ENCODE measurements around the gene MMP24.

Gene MMP24

DNA sequence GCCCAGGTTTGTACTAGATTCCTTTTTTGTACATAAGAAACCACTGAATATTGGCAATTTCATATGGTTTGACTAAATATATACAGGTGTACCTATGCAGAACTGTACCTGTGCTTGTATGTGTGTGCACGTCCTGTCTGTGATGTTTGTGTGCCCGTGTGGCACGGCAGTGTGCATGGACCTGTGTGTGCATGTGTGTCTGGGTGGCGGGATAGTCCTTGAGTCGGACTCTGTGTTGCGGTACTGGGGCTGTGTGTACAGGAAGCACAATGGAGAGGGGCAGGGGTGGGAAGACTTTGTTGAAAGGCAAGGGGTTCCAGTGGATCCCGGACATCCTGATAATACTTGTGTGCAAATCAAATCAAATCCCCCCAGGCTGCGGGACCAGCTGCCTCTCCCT lies 69.2 kb downstream of the MMP24 start:
- no peak for DNase-seq (ENCODE audit: extremely low spot score)
- ChIA-PET CTCF (interaction anchor here (13.6 kb wide), 1 partner anchor 13 kb away, joined by 108 read pairs; no protein-coding TSS in a partner anchor), POLR2A (no interaction called here)
- TF ChIP-seq, protein P1, sequence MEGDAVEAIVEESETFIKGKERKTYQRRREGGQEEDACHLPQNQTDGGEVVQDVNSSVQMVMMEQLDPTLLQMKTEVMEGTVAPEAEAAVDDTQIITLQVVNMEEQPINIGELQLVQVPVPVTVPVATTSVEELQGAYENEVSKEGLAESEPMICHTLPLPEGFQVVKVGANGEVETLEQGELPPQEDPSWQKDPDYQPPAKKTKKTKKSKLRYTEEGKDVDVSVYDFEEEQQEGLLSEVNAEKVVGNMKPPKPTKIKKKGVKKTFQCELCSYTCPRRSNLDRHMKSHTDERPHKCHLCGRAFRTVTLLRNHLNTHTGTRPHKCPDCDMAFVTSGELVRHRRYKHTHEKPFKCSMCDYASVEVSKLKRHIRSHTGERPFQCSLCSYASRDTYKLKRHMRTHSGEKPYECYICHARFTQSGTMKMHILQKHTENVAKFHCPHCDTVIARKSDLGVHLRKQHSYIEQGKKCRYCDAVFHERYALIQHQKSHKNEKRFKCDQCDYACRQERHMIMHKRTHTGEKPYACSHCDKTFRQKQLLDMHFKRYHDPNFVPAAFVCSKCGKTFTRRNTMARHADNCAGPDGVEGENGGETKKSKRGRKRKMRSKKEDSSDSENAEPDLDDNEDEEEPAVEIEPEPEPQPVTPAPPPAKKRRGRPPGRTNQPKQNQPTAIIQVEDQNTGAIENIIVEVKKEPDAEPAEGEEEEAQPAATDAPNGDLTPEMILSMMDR (IDR thresholded peaks at IDR 0.05; ENCODE audit: control extremely low read depth, extremely low read depth, low read depth, missing control alignments): no peak

DNA sequence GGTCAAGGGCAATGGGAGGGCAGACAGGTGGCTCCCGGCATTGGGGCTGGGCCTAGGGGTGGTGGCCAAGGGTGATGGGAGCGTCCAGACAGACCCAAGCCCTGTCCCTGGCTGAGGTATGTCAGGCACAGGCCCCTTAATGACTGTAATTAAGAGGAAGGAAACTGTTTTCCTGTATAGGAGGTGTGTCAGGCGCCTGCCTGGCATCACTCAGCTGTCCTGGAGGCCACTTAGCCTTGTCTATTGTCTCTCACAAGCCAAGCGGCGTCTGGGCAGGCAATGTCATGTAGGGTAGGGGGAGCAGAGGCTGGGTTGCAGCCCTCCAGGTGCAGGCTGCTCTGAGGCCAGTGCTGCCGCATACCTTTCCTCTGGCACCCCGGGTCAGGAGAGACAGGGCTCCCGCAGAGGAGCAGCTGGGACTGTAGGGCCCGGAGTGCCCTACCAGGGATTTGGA lies 69.6 kb downstream of the MMP24 start:
- DNase-seq (ENCODE audit: extremely low spot score): no peak
- TF ChIP-seq, protein P1 (IDR thresholded peaks at IDR 0.05; ENCODE audit: control extremely low read depth, extremely low read depth, low read depth, missing control alignments): no peak
- POLR2A ChIA-PET: no interaction called here
- CTCF ChIA-PET: interaction anchor here (13.6 kb wide), 1 partner anchor 13 kb away, joined by 108 read pairs; no protein-coding TSS in a partner anchor

DNA sequence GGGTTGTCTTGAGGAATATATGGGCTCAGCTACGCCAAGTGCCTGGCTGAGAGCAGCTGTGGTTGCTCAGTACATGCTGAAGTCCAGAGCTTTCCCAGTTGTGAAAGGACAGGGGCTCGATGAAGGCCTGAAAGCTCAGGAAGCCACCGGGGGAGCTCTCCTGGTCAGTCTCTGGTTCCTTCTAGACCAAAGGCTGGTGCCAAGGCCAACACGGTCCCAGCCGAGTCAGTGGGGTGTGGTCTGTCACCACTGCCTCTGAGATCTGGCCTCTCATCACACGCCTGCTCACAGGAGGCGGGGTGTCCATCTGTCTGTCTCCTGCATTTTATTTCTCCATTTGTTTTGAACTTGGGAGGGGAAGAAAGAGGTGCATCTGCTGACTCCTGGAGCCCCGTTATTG lies 70.7 kb downstream of the MMP24 start:
- ChIA-PET POLR2A (no interaction called here), CTCF (interaction anchor here (1.0 to 13.6 kb wide), 2 partner anchors 12 to 150 kb away, joined by 3 to 108 read pairs; no protein-coding TSS in a partner anchor)
- DNase-seq (ENCODE audit: extremely low spot score): no peak
- TF ChIP-seq, protein P1 (IDR thresholded peaks at IDR 0.05; ENCODE audit: control extremely low read depth, extremely low read depth, low read depth, missing control alignments): no peak

DNA sequence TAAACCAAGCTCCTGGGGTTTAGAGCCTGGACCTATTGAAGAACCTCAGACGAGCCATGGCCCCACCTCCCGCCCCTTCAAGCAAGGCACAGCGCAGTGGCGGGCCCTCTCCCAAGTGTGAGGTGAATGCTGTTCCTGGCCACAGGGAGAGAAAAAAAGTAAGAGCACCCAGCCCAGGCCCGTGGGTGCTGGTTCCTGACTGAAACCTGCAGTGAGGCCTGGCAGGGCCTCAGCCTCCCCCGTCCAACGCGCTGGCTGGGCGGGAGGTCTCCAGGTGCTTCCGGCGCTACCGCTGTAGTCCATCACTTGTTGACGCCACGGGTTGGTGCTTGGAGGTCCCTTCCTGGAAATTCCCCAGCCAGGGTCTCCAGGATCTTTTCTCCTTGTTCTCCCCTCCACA lies 71.2 kb downstream of the MMP24 start:
- POLR2A ChIA-PET: no interaction called here
- CTCF ChIA-PET: interaction anchor here (1.0 to 13.6 kb wide), 2 partner anchors 11 to 150 kb away, joined by 3 to 108 read pairs; no protein-coding TSS in a partner anchor
- TF ChIP-seq, protein P1 (IDR thresholded peaks at IDR 0.05; ENCODE audit: control extremely low read depth, extremely low read depth, low read depth, missing control alignments): no peak
- DNase-seq (ENCODE audit: extremely low spot score): no peak

DNA sequence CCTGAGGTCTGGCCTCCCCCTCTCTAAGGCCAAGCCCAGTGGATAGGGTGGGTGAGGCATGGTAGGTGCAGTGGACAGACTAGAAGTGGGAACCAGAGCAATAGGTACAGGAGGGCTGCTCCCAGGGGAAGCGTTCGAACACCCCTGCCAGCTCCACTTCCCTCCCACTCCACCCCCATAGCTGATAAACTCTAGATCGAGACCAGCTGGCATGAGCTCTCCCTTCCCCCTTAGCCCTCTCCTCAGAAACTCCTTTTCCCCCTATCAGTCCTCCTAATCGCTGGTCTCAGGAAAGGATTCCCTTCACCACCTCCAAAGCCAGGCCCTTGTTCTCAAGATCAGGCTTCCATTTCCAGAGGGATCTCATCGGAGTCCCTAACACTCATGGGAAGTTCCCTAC lies 71.8 kb downstream of the MMP24 start:
- TF ChIP-seq, protein P1 (IDR thresholded peaks at IDR 0.05; ENCODE audit: control extremely low read depth, extremely low read depth, low read depth, missing control alignments): no peak
- no peak for DNase-seq (ENCODE audit: extremely low spot score)
- ChIA-PET CTCF (interaction anchor here (13.6 kb wide), 1 partner anchor 11 kb away, joined by 108 read pairs; no protein-coding TSS in a partner anchor), POLR2A (no interaction called here)

DNA sequence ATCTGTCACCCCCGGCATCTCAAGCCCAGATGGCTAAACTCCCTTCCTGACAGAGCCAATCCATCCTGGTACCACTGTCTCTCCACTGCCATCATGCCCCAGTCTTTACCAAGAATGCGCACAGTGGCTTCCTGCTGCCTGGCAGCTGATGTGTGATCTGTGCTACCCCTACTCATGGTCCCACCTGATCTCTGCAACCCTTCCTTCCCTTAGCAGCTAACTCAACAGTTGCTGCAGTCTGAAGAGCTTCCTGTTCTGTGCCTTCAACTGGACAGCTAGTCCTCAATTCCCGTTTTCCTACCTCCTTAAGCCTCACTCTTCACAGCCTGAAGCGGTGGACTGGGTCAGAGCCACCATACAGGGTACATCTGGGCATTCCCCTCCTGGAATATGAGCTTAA lies 73.3 kb downstream of the MMP24 start:
- DNase-seq (ENCODE audit: extremely low spot score): no peak
- TF ChIP-seq, protein P1 (IDR thresholded peaks at IDR 0.05; ENCODE audit: control extremely low read depth, extremely low read depth, low read depth, missing control alignments): no peak
- ChIA-PET CTCF (interaction anchor here (1.1 to 13.6 kb wide), 3 partner anchors 9 to 148 kb away, joined by 3 to 108 read pairs (median 5); no protein-coding TSS in a partner anchor), POLR2A (no interaction called here)

Data from GM10248 (cell line).